Kidney capillary endothelial cell (primary cell): ENCODE results near the gene COPA.

ENCODE experiments used
- DNase-seq: peaks from one replicate; pipeline ENCODE4 v3.0.0-alpha.2; 2018; ENCODE audit warnings: low spot score

The COPA gene

DNA sequence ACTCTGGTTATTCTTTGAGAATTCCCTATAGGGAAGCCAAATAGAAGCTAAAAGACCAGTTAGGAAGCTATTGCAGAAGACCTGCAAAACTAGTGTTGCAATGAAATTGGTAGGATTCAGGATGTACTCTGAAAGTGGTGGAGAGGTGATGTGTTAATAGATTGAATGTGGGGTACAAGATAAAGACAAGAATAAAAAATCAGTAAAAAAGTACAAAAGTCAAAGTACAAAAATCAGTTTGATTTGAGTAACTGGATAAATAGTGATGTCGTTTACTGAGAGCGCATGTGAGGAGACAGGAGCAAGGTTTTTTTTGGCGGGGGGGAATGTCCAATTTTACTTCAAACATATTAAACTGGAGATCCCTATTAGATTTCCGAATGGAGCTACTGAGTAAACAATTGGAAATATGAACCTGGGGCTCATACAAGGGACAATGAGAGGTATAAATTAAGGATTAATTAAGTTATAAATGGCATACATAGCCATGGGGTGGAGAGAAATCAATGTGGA is 78.2 kb downstream of the COPA start:
- no peak for DNase-seq

DNA sequence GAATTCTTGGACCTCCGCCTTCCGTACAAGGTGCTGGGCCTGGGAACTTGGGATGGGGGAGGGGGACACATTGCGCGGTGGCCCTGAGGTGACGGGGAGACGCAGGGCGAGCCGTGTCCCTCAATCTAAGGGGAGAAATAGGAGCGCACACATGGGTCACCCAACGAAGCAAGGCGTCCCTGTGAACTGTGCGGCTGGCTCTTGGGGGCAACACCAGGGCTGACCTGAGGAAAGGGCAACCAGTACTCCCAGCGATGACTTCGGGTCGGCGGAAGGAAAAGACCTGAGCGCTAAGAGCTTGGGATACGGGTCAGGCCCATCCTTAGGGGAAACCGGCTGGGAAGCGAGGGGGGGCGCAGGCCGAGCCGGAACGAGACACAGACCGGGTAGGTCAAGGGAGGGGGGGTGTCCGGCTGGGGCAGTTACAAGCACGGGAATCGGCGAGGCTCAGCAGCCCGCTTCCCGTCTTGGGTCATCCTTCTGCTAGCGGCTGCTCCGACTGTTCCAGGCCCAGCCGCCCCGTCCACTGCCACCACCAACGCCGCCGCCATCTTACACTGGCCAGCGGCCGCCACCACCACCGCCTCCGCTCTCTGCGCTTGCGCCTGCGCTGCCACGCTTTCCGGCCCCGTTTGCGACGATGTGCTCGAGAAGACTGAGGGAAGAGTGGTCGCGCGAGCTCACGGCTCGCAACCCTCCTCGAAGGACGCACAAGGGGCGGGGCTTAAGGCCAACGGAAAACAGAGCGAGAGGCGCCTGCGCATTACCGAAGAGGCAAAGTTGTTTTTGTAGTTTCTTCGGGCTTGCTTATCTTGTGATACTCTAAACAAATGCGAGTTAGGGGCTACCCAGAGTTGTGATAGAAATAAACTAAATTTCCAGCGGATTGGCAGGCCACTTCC is 80.9 kb downstream of the COPA start, which contains the start of gene DCAF8:
TSS of gene DCAF8 (minus strand) at position 657 of the 902 bp plus-strand sequence. CDS start 18,541 bp downstream, outside the sequence.
- DNase-seq = peak; percentile 95

DNA sequence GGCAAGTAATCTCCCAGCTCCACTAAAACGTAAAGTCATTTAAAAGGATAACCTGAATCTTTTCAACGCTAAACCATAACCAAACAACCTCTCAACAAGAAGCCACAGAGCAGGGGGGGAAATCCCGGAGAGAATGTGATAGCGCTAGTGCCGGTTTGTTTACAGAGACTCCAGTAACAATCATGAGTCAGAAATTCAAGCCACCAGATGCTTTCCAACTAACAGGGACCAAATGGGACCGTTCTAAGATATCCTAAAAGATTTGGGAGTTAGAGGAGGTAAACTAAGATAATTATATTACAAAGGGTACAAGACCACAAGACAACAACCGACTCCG is 81.5 kb downstream of the COPA start:
- peak; percentile 48 for DNase-seq

DNA sequence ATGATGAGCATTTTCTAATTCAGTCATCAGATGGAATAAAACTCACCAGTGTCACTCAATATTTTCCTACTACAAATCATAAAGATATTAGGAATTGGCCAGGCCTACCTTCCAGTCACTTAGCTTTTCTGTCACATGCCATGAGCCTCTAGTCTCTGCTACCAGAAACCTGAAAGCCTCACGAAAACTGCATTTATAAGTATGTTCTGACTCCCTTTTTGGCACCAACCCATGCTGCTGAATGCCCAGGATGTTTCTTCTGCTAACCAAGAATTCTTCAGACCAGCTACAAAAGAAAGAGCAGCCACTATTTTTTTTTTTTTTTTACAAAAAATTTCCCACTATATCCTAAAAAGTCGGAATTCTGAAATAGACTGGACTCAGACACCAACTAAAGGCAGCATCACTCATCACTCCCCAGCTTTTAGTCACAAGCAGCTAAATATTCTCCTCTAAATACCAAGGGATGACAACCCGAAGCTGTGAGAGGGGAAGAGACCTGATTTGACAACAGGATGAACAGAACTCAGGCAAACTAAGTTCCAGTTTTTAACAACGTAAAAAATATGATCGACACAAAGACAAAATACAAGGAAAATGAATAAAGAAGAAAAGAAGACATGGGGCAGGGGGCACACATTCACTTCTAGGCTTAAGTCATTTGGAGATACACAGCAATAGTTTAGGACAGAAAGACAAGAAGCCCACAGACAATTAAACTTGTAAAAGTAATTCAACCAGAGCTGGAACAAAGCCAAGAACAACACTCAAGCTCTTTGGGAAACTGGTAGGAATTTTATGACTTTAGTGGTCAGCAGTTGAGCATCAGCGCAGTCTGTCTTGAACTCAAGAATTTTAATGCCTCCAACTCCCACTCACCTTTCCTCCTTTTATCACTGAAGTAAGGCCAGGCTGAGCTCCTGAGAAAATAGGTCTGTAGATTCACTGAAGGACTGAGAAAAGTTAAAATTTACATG is 82.4 kb downstream of the COPA start:
- peak; percentile 54 for DNase-seq

DNA sequence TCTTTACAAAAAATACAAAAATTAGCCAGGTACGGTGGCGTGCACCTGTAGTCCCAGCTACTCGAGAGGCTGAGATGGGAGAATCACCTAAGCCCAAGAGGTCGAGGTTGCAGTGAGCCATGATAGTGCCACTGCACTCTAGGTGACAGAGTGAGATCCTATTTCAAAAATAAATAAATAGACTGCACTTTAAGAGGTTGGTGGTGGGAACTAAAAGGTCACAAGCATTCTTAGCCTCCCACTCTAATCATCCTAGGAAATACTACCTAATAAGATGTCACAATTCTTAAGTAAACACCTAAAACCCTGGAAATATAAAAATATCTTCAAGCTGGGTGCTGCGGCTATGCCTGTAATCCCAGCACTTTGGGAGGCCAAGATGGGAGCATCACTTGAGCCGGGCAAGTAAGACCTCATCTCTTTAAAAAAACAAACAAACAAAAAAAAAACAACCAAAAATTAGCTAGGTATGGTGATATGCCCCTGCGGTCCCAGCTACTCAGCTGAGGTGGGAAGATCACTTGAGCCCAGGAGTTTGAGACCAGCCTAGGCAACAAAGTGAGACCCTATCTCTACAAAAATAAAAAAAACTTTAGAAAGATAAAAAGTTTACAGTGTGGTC is 84.8 kb downstream of the COPA start:
- DNase-seq = no peak

DNA sequence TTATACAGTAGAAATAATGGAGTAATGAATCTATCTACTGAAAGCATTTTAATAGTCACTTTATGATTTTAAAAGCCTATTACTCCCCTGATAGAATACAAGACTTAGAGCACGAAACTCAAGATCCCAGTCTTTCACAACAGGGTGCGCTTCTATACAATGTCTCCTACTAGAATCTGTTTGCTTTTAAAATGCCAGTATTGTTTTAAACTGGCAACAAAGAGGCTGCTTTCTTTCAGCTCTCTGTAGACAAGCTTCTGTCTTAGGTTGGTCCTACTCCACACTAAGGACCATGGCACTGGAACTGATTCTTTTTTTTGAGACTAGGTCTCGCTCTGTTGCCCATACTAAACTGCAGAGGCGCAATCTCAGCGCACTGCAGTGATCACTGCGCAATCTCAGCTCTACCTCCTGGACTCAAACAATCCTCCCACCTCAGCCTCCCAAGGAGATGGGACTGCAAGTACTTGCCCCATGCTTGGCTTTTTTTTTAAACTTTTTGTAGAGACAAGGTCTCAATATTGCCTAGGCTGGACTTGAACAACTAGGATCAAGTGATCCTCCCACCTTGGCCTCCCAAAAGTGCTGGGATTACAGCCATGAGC is 85.5 kb downstream of the COPA start:
- DNase-seq = no peak

DNA sequence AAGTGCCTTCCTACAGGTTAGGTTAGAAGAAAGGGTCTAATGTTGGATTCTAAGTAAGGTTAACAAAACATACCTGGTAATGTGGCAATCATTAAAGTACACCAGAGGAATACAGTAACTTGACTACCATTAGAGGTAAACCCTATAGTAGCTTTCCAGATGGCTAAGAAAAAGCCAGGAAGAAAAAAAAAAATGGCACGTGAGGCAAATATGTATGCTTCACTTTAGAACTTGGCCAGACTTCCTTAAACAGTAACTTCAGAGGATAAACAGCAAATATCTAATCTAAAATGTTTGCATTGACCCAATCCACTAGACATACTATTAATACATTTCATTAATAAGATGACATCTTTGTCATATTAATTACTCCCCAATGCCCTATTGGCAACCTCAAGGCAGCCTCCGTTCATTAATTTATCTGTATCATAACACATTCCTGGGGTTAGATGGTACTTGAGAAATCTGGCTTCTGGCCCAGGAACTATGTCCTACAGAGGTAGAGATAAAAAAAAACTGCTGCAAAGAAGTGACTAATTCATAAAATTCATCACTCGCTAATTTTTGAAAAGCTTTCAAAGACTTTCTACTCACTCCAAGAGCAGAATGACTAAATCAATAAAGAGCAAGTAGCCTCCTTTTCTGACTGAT is 86.5 kb downstream of the COPA start:
- DNase-seq = no peak

DNA sequence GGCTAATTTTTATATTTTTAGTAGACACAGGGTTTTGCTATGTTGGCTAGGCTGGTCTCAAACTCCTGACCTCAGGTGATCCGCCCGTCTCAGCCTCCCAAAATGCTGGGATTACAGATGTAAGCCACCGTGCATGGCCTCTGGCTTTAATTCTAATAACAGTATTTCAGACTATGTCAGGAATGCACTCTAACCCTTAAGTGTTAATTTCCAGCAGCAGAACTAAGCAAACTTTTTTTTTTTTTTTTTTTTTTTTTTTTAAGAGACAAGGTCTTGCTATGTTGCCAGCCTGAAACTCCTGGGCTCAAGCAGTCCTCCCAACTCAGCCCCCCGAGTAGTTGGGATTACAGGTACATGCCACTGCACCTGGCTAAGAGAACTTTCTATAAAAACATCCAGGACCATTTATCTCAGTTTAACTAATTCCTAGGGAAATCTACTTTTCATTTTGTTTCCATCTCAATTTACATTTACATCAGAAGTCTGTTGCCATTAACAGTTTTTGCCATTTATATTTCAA is 87.2 kb downstream of the COPA start:
- DNase-seq = no peak

DNA sequence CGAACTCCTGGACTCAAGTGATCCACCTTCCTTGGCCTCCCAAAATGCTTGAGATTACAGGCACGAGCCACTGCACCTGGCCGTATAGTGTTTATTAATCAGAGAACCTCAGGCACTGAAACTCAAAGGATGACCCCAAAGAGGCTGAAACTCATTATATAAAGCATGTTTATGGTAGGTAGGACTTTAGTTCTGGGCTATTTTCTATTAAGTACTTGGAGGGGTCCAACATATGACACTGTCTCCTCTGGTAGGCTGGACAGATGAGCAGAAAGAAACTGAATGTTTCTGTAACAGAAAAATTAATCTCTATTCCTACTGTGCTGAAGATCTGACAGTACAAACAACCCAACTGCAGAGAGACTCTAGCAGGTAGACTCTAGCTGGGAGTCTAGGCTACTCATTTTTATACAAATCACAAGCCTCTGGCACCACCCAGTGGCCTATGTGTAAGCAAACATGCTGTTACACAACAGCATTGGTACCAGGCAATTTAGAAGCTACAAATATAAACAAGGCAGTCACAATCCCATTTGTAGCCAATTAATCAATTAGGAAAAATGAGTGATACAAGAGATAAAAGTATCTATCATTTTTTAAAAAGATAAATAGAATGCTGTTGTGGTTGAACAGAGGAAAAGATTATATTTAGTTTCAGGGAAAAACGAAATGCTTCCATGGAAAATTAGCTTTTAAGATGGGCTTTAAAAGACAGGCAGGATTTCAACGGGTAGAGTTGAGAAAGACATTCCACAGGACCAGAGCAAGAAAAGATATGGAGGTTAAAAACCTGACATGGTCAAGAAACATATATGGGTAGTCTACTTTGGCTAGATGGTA is 91.1 kb downstream of the COPA start:
- peak; percentile 55 for DNase-seq

DNA sequence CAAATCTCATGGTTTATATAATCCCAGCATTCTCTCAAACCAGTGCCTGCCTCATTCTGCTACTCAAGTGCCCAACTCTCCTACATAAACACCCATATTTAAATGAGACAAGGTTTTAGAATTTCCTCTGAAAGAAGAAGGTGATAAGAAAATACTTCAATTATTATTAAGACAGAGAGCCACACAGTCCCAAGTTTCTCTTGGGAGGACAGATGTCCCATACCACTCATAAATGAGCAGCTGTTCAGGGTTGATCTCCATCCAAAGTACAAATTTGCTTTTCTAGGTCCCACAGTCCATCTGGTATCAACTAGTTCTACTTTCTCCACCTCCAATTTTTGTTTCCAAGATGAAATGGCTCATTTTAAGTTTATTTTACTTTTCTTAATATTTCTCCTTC is 92.0 kb downstream of the COPA start:
- no peak for DNase-seq

DNA sequence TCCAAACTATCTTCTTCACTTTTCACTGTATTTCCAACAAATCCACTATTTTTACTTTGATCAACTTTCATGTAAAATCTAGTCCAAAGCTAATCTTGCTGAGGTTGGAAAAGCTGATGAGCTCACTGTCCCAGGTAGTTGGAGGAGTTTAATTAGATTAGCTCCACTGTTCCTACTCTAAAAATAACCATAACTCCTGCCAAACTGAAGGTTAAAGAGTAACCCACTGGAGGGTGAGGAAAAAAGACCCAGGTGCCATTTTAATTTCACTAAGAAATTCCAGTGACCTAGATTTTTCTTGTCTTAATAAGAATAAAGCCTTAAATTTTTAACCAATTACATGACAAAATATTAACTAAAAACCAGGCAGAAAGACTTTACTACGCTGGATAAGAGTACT is 96.0 kb downstream of the COPA start:
- no peak for DNase-seq

DNA sequence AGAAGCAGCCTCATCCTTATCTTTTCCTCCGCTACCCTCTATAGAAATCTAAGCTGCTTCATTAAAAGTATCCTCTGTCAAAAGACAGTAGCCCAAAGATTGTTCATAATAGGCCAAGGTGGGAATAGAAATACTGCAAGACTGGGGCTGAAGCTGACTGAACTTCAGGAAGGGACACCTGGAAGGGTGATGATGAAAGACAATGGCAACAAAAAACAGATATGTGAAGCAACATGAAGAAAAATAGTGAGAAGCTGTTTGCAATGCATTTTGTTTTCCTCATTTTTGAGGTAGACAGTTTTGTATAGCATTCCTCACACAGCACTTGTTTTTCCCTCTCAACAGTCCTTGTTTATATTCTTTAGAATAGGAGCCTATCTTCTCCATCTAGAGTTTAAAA is 97.6 kb downstream of the COPA start:
- no peak for DNase-seq

DNA sequence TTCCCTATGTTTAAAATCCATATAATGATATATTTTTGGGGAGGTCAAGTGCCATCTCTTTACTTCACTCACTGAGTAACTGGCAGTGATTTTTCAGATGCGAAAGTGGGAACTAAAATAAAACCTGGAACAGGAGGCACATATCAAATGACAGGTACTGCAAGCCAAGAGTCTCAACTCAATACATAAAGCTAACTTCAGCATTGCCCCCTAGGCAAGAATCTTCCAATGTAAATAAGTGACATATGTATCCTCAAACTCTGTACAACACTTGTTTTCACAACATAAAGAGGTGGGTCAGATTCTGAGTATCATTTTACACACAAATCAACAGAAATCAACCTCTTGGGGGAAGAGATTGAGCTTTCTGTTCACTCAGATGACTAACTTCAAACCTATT is 98.8 kb downstream of the COPA start:
- DNase-seq = no peak

DNA sequence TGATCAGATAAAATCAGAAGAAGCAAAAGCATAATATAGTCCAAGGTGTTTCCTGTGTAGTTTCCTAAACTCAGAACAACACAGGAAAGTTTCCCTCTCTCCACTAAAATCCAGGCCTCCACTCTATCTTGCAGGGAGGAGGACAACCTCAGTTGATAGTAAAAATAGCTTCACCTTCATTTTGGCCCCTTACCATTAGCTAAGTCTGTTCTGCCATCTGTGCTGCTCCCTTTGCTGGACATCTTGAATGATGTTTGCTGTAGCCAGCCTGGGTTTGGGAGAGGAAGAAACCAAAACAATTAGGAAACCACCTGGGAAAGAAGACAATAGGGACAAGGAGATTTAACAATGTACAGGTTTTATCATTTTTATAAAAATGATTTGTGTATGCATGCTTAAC is 99.3 kb downstream of the COPA start:
- DNase-seq = no peak

DNA sequence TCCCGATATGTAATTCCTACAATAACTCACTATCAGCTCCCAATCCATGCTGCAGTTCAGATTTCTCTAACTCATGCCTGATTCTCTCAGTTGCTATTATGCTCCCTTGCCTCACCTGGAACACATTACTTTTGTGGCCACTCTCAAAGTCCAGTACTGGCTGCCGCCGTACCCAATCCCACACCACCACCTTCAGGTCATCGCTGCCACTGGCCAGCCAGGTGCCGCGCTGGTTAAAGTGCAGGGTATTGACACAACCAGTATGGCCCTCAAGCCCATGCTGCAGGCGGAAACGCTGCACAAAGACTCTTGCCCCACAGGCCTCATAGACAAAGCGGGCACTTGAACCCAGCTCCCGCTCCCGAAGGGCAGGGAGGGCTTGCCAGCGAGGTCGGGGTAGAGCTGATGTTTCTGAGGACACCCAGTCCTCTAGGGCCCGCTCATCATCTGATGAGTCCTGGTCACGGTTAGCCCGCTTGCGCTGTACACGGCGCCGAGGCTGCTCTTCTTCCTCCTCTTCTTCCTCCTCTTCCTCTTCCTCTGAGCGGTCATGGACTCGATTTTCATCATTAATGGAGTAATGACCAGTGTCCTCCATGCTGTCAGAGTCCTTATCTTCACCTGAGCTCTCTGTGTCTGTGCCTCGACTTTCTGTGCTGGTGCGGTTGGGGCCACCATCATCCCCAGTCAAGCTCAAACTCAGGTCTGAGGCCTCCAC is 103.3 kb downstream of the COPA start:
- DNase-seq = no peak
